ENCODE data around the gene RAB27A. TPM values are rescaled to one million over a fixed set of nuclear protein-coding genes. Genes with fewer than 3 reads are reported as not detected.
A peak's percentile ranks its signal among the peaks of the same experiment; 100 is the strongest.
"Not testable (repeated sequence)": the region's sequence is repeated elsewhere in the genome, so short reads cannot be mapped to it uniquely, and the experiment has no call there.

RAB27A gene
- total RNA-seq, 2 experiments from 2014 or later = 136 to 149 TPM

GRCh38 chr15:55290528-55291057, 980 bp upstream of the RAB27A start:
- Mint-ChIP-seq H3K4me3 (peak overlapping the region; percentile 95), H3K27me3 (no peaks in the 10 kb centered on the region), H3K27ac (peak overlapping the region; percentile 89), H3K36me3 (peaks cover 27% of the 10 kb centered on the region), H3K9me3 (ENCODE audit: low read depth) (no peaks in the 10 kb centered on the region), H3K4me1 (peaks cover 25% of the 10 kb centered on the region)
- peak; percentile 70 for ATAC-seq
- CTCF ChIA-PET = interaction anchor here (0.6 to 3.0 kb wide), 16 partner anchors 13 to 149 kb away, joined by 3 to 35 read pairs (median 3); partner anchors contain the start of genes PIGB, PIGBOS1 and RSL24D1
- DNase-seq = peak; percentile 90

GRCh38 chr15:55289011-55289745, 435 bp downstream of the RAB27A start:
- Mint-ChIP-seq H3K9me3 (ENCODE audit: low read depth) (no peaks in the 10 kb centered on the region), H3K4me3 (peak overlapping the region; percentile 95), H3K4me1 (peaks cover 39% of the 10 kb centered on the region), H3K27ac (peak overlapping the region; percentile 94), H3K27me3 (no peaks in the 10 kb centered on the region), H3K36me3 (peaks cover 37% of the 10 kb centered on the region)
- ATAC-seq (peak; percentile 40), DNase-seq (peak; percentile 71)
- CTCF ChIA-PET = interaction anchor here (0.7 to 10.8 kb wide), 4 partner anchors 22 to 91 kb away, joined by 3 to 100 read pairs (median 9); no protein-coding TSS in a partner anchor

- H3K36me3 Mint-ChIP-seq = peaks cover 41% of the 10 kb centered on the region
- peak overlapping the region; percentile 94 for H3K27ac Mint-ChIP-seq
- peak overlapping the region; percentile 95 for H3K4me3 Mint-ChIP-seq
- CTCF ChIA-PET = interaction anchor here (1.3 to 10.8 kb wide), 7 partner anchors 11 to 90 kb away, joined by 3 to 100 read pairs (median 8); partner anchors contain the start of genes PIGB and PIGBOS1
- ATAC-seq = no peak
- no peak for DNase-seq
- no peaks in the 10 kb centered on the region for H3K9me3 Mint-ChIP-seq (ENCODE audit: low read depth)
- H3K27me3 Mint-ChIP-seq = no peaks in the 10 kb centered on the region
- H3K4me1 Mint-ChIP-seq = peaks cover 47% of the 10 kb centered on the region
Measured at GRCh38 chr15:55288006-55288717, 1.5 kb downstream of the RAB27A start.

- ATAC-seq; DNase-seq; H3K9me3 Mint-ChIP-seq (ENCODE audit: low read depth); H3K27me3 Mint-ChIP-seq: not testable (repeated sequence)
- peak overlapping the region; percentile 94 for H3K27ac Mint-ChIP-seq
- CTCF ChIA-PET = interaction anchor here (0.6 to 10.8 kb wide), 8 partner anchors 10 to 1632 kb away, joined by 3 to 100 read pairs (median 4); partner anchors contain the start of genes PIGB, PIGBOS1 and TCF12
- H3K36me3 Mint-ChIP-seq = peaks cover 45% of the 10 kb centered on the region
- H3K4me3 Mint-ChIP-seq = peak overlapping the region; percentile 95
- peaks cover 63% of the 10 kb centered on the region for H3K4me1 Mint-ChIP-seq
Measured at GRCh38 chr15:55286442-55287189, 3.0 kb downstream of the RAB27A start.

GRCh38 chr15:55284426-55284825, 5.2 kb downstream of the RAB27A start:
- no peak for ATAC-seq
- no peaks in the 10 kb centered on the region for H3K27me3 Mint-ChIP-seq
- H3K9me3 Mint-ChIP-seq (ENCODE audit: low read depth) = no peaks in the 10 kb centered on the region
- DNase-seq = no peak
- peaks cover 80% of the 10 kb centered on the region for H3K4me1 Mint-ChIP-seq
- CTCF ChIA-PET = interaction anchor here (1.3 to 10.8 kb wide), 2 partner anchors 34 to 66 kb away, joined by 3 to 100 read pairs; no protein-coding TSS in a partner anchor
- peak overlapping the region; percentile 94 for H3K27ac Mint-ChIP-seq
- H3K4me3 Mint-ChIP-seq = peak overlapping the region; percentile 95
- peaks cover 62% of the 10 kb centered on the region for H3K36me3 Mint-ChIP-seq

GRCh38 chr15:55283379-55284147, 6.0 kb downstream of the RAB27A start:
- Mint-ChIP-seq H3K27me3 (no peaks in the 10 kb centered on the region), H3K27ac (peak overlapping the region; percentile 99), H3K4me1 (peaks cover 88% of the 10 kb centered on the region), H3K9me3 (ENCODE audit: low read depth) (no peaks in the 10 kb centered on the region), H3K4me3 (peak overlapping the region; percentile 95), H3K36me3 (peaks cover 61% of the 10 kb centered on the region)
- DNase-seq (no peak), ATAC-seq (no peak)
- CTCF ChIA-PET = interaction anchor here (1.3 to 10.8 kb wide), 2 partner anchors 33 to 65 kb away, joined by 3 to 100 read pairs; no protein-coding TSS in a partner anchor

GRCh38 chr15:55282284-55282833, 7.3 kb downstream of the RAB27A start:
- peaks cover 56% of the 10 kb centered on the region for H3K36me3 Mint-ChIP-seq
- peak; percentile 17 for ATAC-seq
- CTCF ChIA-PET = interaction anchor here (0.8 to 10.8 kb wide), 5 partner anchors 13 to 64 kb away, joined by 3 to 100 read pairs (median 4); partner anchors contain the start of genes PIGB and PIGBOS1

GRCh38 chr15:55281517-55282228, 7.9 kb downstream of the RAB27A start:
- DNase-seq = no peak
- ATAC-seq = no peak
- CTCF ChIA-PET = interaction anchor here (0.8 to 10.8 kb wide), 6 partner anchors 12 to 63 kb away, joined by 3 to 100 read pairs (median 5); partner anchors contain the start of genes PIGB and PIGBOS1
- Mint-ChIP-seq H3K36me3 (peaks cover 55% of the 10 kb centered on the region), H3K9me3 (ENCODE audit: low read depth) (no peaks in the 10 kb centered on the region), H3K4me1 (peaks cover 94% of the 10 kb centered on the region), H3K4me3 (peak overlapping the region; percentile 95), H3K27ac (peak overlapping the region; percentile 99), H3K27me3 (no peaks in the 10 kb centered on the region)

More at GRCh38 chr15:55282284-55282833, 7.3 kb downstream of the RAB27A start:
- H3K9me3 Mint-ChIP-seq (ENCODE audit: low read depth) = no peaks in the 10 kb centered on the region
- H3K4me1 Mint-ChIP-seq = peaks cover 93% of the 10 kb centered on the region
- no peaks in the 10 kb centered on the region for H3K27me3 Mint-ChIP-seq
- peak; percentile 60 for DNase-seq
- H3K27ac Mint-ChIP-seq = peak overlapping the region; percentile 99
- peak overlapping the region; percentile 95 for H3K4me3 Mint-ChIP-seq

GRCh38 chr15:55280589-55280988, 9.0 kb downstream of the RAB27A start:
- H3K9me3 Mint-ChIP-seq (ENCODE audit: low read depth); ATAC-seq; H3K27me3 Mint-ChIP-seq: not testable (repeated sequence)
- CTCF ChIA-PET = interaction anchor here (0.6 to 10.8 kb wide), 4 partner anchors 11 to 62 kb away, joined by 3 to 100 read pairs (median 5); no protein-coding TSS in a partner anchor
- H3K4me3 Mint-ChIP-seq = peak overlapping the region; percentile 41
- H3K4me1 Mint-ChIP-seq = peaks cover 90% of the 10 kb centered on the region
- DNase-seq = peak; percentile 67
- H3K27ac Mint-ChIP-seq = peak overlapping the region; percentile 99
- H3K36me3 Mint-ChIP-seq = peaks cover 48% of the 10 kb centered on the region

GRCh38 chr15:55279746-55280351, 9.8 kb downstream of the RAB27A start:
- no peaks in the 10 kb centered on the region for H3K27me3 Mint-ChIP-seq
- peak; percentile 84 for DNase-seq
- no peaks in the 10 kb centered on the region for H3K9me3 Mint-ChIP-seq (ENCODE audit: low read depth)
- peaks cover 52% of the 10 kb centered on the region for H3K36me3 Mint-ChIP-seq
- CTCF ChIA-PET = interaction anchor here (0.7 to 10.8 kb wide), 5 partner anchors 10 to 78 kb away, joined by 3 to 100 read pairs (median 4); no protein-coding TSS in a partner anchor
- peak; percentile 67 for ATAC-seq
- H3K4me1 Mint-ChIP-seq = peaks cover 91% of the 10 kb centered on the region
- peak overlapping the region; percentile 61 for H3K4me3 Mint-ChIP-seq
- peak overlapping the region; percentile 99 for H3K27ac Mint-ChIP-seq
